Stimulated activated CD8-positive, alpha-beta memory T cell treated with anti-CD3 and anti-CD28 coated beads, Interleukin-12 subunit alpha, Interleukin-12 subunit beta, amount 100 ng/mL, for 24 hours (primary cell): Measurements from ENCODE around the gene DMAC1.
A peak's percentile ranks its signal among the peaks of the same experiment; 100 is the strongest.

Experiments used
- DNase-seq: peaks from one replicate; pipeline ENCODE4 v3.0.0-alpha.2; 2020; ENCODE audit errors: extremely low read depth

Gene DMAC1

DNA sequence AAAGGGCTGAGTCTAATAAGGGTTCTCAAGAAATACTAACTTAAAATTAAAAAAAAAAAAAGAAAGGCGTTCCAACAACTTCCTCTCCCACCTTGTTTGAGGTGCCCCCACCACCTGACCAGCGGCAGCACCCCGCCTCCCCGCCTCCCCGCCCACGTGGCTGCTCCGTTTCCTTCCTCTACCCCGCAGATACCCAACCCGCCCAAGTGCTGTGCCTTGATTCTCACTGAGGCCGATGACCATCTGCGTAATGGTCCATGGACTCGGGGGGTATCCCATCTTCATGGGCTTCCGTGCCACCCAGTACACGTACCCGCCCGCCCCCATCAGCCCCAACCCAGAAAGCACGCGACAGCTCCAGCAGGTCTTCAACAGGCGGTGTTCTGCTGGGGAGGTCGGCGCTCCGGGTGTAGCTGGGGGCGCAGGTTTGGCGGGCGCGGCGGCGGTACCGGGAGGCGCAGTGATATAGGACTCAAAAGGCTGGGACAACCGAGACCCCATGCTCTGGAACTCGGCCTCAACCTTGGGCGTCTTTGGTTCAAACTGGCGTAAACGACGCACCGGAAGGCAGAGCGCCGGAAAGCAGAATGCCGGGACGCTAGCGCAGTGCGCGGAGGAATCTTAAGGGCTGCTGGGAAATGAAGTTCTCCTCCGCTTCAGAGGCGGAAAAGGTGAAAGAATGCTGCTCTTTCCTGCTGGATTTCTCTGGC lies at the start of gene DMAC1:
TSS of gene DMAC1 (minus strand) at position 545 of the 710 bp plus-strand sequence. CDS start at position 501, 44 bp downstream.
- peak; percentile 38 for DNase-seq

DNA sequence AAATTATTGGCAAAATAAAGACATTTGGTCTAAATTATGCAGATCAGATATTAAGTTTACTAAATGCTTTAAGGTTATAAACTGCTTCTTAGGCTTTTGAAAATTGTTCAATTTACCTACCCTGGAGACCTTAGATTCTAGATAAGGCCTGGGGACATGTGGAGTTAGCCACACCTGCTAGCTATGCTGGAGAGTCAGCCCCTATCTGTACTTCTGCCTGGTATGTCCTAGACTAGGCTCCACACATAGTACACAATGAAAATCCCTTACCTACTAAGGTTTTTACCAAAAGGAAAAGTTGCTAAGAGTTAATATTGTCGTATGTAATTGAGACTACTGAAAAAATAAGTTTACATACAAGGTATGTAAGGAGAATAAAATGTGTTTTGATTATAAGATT lies 49.8 kb upstream of the DMAC1 start:
- DNase-seq = no peak

DNA sequence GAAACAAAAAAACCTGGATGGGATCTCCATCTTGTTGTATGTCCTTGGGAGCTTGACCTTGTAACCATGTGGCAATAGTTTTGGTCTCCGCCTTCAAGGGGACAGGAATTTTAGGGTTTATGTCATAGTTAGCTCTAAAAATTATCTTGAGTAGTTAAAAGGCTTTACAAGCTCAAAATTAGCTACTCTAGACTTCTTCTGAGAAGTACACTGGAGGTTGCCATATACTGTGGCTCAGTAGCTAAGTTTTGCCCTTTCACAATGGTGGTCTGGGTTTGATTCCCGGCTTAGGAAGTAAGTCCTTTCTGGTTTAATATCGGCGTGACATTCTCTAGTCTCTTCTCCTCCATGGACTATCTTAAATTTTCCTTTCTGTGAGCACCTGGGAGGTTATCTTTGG lies 48.9 kb upstream of the DMAC1 start:
- DNase-seq = no peak

DNA sequence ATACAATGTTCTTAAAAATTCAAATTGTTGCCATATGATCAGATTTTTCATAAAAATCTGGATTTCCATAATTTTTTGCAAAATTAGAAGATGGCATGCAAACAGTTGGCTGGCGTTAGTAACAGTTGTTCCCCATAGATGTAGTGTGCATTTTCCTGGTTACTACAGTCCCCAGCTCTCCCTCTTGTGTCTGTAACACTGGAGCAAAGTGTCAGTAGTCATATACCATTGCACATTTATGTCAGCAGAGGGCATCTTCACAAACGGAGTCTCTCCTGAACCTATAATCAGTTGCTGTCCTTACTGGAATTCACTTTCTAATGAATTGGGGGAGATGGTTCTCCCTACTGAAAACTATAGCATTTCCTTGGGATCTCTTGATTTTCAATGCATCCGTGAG lies 44.7 kb upstream of the DMAC1 start:
- no peak for DNase-seq

DNA sequence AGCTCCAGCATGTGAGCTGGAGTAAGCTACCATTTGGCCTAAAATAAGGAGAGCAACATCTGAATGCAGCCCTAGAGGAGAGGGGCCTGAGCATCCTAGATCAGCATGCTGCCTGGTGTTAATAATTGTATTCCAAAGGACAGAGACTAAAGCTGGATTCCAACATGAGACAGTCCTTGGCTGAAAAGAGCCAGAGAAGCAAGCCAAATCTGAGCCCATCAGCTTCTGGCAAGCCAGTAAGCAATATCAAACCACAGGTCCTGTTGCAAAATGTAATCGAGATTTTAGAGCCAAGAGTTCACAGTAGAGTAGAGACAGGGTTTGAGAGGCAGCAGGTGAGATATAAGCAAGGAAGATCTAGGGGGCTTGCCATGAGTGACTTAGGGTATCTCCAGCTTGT lies 42.3 kb upstream of the DMAC1 start:
- no peak for DNase-seq

DNA sequence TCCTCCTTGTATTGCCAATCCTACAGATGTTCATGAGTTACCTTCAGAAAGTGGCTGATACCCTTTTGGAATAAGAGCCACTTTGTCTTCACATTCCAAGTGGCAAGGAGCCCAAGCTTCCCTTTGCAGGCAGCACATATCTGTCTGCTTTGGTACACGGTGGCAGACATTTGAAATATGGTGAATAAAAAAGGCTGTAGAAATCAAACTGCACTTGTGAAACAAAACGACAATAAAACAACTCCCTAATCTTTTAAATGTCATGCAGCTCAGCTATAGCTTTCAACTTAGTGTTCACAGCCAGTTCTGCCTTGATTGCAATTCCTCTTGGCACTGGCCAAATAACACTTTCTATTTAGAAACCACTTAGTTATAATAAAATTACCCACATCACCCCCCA lies 35.0 kb upstream of the DMAC1 start:
- DNase-seq = no peak

GRCh38 chr9:7828334-7828733 lies 28.8 kb upstream of the DMAC1 start:
- no peak for DNase-seq

GRCh38 chr9:7827792-7828191 lies 28.2 kb upstream of the DMAC1 start:
- no peak for DNase-seq

- no peak for DNase-seq
Measured at GRCh38 chr9:7827056-7827455, 27.5 kb upstream of the DMAC1 start.

GRCh38 chr9:7823651-7824050 lies 24.1 kb upstream of the DMAC1 start:
- DNase-seq = no peak

GRCh38 chr9:7819984-7820383 lies 20.4 kb upstream of the DMAC1 start:
- no peak for DNase-seq

GRCh38 chr9:7816021-7816420 lies 16.4 kb upstream of the DMAC1 start:
- DNase-seq = no peak

GRCh38 chr9:7813030-7813429 lies 13.5 kb upstream of the DMAC1 start:
- no peak for DNase-seq

DNA sequence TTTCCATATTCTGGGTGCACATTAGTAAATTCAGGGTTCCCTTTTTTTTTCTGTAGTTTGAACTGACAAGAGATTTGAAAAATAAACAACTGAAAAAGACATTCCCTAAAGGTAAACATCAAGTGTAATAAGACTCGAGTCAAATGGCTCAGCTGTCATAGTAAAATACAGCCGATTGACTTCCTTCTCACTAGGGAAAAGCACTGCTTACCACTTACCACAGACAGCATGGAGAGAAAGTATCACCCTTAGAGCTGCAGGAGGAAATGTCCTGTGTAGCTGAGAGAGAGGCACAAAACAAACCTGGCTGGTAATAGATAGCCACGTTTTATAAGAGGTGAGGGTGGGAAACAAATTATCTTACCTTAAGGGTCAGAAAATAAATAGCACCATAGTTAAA lies 12.1 kb upstream of the DMAC1 start:
- no peak for DNase-seq

GRCh38 chr9:7802666-7803065 lies 3.1 kb upstream of the DMAC1 start:
- DNase-seq = no peak

DNA sequence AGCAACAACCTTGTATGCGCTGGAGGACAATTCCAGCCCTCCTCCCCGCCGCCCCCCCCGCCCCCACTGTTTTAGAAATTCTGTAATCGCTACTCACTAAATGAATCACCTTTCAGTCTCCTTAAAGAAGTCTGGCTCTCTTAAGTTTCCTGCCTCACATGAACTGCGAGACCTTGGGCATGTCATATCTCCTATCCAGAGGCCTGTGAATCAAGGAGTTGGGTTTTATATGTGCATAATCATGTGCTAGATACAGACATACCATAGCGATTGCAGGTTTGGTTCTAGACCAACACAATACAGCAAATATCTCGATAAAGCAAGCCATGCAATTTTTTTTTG lies 337 bp upstream of the DMAC1 start:
- DNase-seq = no peak

GRCh38 chr9:7794196-7794595 lies 5.4 kb downstream of the DMAC1 start:
- no peak for DNase-seq

DNA sequence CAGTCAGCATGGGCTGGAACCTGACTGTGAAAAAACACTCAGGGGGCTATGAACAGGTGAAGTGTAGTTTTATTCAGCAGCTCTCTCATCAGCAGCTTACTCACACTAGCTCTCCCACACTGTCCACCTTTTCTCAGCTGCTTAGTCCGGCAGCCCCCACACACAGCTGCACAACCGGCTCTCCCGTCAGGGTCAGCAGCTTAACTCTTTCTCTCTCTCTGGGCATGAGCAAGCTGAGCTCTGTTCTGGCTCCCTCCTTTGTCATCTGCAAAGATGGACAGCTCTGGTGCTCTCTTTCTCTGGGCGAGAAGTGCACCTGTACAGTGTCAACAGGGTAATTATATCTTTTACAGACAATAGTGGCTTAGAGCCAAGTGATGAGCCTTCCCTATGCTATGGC lies 8.2 kb downstream of the DMAC1 start:
- DNase-seq = no peak

GRCh38 chr9:7790819-7791182 lies 8.8 kb downstream of the DMAC1 start:
- DNase-seq = no peak

GRCh38 chr9:7790022-7790818 lies 9.4 kb downstream of the DMAC1 start:
- DNase-seq = no peak

DNA sequence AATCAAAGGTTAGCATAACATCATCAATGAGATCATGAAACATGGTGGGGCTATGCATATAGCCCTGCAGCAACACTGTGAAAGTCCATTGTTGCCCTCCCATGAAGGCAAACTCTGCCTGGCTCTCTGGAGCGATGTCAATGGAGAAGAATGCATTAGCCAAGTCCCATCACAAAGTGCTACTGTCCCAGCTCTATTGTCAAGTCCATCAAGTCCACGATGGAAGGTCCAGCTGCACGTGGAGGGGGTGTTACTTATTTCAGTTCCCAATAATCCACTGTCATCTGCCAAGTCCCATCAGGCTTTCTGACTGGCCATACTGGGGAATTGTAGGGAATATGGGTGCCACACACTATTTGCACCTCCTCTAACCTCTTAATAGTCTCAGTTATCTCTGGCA lies 10.8 kb downstream of the DMAC1 start:
- no peak for DNase-seq

GRCh38 chr9:7785813-7786212 lies 13.8 kb downstream of the DMAC1 start:
- no peak for DNase-seq

DNA sequence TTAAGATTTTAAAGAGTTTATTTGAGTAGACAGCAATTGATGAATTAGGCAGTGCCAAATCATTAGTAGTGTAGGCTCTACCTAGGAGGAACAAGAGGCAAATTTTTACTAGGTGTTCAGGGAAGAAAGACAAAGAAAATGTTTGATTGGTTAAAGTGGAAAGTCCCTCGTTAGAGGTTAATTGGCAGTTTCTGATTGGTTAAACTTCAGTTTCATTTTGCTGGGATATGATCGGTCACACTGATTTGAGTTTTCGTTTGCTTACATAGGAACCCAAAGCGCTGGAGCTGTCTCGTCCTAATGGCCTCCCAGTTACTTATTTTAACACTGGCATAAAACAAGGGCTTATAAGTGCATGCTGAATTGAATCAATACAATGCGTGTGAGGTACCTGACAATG lies 15.1 kb downstream of the DMAC1 start:
- no peak for DNase-seq

- no peak for DNase-seq
Measured at GRCh38 chr9:7783635-7784063, 15.9 kb downstream of the DMAC1 start.
